Endometrium (tissue), 2 donors: ENCODE measurements around the gene MCF2L2.
"Not testable (repeated sequence)": the region's sequence is repeated elsewhere in the genome, so short reads cannot be mapped to it uniquely, and the experiment has no call there.

Source experiments
- FAIRE-seq: peaks from 2 replicates; lab custom pipeline; 2012; peaks lifted over from hg19 to GRCh38; lab: Jason Lieb, UNC
- donor health status: control.
- donor health status: control.

Gene MCF2L2

DNA sequence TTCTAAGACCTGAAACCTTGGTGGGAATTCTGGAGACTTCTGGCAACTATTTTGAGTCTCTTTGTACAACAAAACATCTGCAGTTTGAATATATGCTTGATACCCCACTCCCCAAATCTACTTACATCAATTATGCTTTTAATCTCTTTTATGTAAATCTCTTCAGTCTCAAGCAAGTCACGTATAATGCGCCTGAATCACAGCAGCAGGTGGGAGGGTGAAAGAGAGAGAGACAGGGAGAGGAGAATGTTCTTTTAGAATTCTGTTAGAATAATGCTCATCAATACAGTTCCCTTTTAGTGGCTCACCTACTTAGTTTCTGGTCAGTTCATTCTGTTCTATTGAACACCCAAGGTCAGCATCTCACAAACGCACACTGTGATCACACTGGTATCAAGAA lies 197.6 kb downstream of the MCF2L2 start:
- no peak for FAIRE-seq

DNA sequence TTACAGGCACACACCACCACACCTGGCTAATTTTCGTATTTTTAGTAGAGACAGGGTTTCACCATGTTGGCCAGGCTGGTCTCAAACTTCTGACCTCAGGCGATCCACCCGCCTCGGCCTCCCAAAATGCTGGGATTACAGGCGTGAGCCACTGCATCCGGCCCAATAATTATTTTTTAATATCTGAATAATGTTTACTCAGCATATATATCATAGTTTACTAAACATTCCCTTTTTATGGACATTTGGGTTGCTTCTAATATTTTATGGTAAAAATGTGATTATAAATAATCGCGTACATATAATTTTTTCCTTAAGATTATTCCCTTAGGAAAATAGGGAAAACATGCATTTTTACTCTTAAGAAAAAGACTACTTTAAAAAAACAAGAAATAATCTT lies 198.2 kb downstream of the MCF2L2 start:
- not testable (repeated sequence) for FAIRE-seq

DNA sequence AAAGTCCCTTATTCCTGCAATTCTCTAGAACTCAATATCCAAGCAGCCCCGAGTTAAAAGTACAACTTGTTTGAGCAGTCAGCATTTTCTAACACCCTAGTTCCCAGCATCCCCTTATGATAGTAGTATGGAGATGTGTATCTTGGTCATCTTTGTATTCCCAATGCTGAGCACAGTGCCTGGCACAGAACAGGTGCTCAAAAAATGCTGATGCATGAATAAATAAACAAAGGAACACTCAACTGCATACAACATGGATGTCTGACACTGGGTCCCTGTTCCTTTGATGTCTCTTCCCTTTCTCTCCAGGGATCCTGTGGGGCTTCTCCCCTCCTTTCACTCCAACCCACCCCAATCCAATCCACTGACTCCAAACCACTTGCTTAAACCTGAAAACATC lies 199.2 kb downstream of the MCF2L2 start:
- no peak for FAIRE-seq

DNA sequence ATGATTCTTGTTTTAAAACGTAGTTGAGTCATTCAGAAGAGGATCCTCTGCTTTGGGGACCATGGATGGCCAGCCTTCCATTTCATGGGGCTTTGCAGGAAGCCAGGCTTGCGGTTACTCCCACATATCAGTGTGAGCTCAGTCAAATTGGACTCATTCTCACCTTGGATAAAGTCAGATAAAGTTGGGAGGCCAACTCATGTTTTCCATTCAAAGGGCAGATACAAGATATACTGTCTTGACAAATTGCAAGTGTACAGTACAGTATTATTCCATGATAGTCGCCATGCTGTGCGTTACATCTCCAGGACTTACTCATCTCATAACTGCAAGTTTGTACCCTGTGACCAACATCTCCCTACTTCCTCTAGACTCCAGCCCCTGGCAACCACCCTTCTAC lies 200.8 kb downstream of the MCF2L2 start:
- no peak for FAIRE-seq

DNA sequence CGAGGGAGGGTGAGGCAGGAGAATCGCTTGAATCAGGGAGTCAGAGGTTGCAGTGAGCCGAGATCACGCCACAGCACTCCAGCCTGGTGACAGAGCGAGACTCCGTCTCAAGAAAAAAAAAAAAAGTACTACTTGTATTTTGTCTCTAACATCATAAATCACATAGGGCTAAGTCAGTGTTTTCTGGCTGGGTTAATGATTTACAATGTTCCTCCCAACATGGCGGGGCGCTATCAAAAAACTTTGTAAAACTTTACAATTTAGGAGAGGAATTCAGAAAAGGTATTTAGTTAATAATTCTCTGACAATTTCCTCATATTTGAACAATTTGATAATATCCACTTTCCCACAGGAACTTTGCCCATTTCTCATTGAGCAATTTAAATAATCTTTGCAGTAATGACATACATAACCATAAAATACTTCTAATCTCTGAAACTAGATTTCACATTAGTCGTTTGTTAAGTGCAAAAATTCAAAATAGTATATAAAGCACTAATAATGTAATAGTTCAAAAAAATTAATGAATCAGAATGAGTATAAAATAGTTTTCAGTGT lies 202.0 kb downstream of the MCF2L2 start:
- FAIRE-seq = no peak

DNA sequence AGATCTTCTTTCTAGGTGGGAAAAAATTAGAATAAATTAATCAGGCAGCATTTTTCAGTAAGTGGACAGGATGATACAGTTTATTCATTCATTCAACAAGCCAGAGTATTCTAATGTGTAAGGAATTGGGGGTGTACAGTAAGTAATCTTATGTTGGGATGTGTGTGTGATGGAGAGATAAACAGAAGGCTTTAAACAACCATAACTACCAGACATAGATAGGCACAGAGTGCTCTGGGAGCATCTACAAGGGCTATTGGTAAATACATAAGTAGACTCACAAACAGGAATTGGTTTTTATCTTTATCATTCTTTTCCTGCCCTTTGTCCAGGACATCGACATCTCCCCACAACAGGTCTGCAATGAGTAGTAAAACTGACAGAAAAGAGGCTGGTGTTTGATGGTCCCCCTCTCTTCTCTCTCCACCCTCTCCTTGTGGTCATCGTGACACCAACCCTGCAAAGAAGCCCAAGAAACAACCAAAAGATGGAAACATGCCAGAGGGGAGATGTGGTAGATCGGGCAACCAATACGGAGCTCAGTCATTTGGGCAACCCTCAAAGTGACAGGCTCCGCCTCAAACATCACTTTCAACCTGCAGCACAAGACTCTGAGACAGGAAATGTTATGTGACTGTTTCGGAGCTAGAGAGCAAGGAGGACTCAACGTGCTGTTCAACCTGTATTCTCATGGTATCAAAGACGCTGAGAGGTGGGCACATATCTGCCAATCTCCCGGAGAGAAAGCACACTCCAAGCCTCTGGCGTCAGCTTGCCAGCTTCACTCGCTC lies 204.0 kb downstream of the MCF2L2 start:
- FAIRE-seq = no peak

DNA sequence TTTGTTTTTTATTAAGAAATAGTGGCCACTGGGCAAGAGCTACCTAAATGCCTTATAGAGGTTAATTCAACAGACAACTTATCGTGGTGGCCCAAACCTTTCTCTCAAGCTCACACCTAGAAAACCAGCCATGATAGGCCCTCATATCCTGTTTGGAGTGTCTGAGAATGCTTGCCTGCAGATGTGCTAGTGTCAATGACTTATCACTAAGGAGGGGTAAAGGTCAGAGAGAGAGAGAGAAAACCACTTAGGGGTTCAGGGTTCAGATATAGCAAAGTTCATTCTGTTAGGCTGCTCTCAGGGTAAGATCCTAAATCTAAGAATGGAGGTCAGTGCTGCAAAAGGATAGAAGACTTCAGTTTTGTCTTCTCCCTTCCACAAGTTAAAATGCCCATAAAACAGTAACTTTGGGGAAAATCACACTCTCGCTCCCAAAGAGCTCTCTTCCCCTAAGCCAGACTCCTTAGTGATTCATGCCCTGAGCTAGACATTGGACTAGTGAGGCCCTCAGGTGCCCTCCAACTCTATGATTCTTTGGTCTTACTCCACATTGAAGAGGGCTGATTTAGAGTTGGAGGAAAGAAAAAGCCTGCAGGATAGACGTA lies 205.7 kb downstream of the MCF2L2 start:
- FAIRE-seq = no peak

DNA sequence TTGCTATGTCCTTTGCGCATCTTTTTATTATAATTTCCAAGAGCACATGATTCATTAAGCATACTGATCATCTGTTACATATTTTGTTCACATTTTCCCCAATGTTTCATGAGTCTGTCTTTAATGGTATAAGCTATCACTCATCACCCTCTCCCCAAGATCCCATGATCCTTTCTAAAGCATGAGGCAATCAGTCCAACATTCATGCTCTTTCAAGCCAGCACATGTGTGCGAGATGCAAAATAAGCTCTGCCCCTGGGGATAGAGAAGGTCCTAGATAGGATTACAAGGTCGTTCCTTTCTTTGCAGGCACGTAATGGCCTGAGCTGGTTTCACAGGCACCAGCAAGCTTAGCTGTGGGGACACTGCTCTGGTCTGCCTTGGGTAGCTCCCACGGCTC lies 207.6 kb downstream of the MCF2L2 start:
- no peak for FAIRE-seq

DNA sequence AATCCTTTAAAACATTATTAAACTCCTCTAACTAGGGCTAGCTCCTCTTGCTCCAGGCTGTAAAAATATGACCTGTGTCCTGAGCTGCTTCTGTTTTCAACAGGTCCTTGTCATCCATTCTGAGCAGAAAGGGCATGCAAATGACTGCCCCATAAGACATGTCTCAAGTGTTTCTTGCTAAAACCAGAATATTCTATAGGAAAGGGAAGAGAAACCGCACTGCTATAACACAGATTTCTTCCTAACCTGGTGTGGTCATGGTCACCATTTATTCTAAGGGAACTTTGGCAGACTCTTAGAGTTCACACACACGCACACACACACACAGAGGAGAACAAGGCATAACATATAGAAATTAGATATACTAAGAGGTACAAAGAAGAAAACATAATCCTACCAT lies 209.6 kb downstream of the MCF2L2 start:
- FAIRE-seq = no peak

DNA sequence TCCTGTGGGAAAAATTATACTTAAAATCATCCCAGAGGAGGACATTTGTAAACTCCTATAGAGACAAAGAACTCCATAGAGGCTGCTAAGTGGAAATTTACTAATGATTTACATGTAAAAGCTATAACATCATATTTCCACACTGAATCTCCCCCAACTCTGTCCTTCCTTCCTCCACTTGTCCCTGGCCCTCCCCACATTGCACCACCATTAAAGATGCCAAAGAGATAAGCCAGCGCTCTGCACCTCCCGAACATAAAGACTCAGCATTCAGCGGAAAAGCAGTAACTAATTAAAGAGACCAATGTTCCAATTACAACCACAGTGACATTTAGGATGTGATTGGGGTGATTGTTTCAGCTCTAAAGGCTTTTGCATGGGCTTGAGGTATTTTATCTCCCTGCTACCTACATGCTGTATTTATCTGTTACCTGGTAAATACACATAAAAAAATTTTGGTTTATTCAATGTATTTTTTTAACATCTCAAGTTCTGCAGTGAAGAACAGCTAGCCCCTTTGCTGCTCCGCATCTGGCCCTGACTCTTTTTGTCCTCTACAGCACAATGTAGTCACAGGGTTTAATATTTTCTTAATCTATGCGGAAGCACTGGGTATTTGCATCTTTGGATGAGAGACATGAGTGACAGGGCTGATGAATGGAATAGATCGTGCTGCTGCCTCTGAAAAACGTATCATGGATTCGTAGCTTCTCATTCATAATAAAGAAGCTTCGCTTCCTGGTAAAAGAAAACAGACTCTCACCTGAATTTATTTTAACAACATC lies 210.7 kb downstream of the MCF2L2 start:
- no peak for FAIRE-seq

DNA sequence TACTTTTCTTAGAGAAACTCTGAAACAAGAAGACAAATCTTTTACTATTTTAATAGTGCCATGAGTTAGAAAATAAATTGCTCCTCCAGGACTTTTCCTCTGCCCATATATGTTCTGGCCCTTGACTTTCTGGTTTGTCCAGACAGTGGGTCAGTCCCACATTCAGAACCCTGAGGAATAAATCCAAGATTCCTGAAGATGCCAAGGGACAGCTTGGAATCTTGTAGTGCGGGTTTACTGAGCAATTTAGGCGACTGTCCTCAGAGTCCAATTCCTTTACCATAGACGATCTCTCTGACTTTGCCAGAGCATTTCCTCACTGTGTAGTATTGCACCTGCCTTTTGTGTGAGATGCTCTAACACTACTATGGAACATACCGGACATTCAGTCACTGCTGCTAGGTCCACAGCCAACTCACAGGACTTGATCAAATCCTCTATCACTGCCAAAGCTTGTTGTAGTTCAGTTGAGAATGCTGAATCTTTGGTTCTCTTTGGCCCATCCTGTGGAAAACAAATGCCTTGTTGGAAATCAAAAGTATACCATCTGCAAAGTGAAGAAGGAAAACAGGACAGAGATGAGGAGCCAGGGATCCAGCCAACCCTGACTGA lies 212.7 kb downstream of the MCF2L2 start:
- no peak for FAIRE-seq

DNA sequence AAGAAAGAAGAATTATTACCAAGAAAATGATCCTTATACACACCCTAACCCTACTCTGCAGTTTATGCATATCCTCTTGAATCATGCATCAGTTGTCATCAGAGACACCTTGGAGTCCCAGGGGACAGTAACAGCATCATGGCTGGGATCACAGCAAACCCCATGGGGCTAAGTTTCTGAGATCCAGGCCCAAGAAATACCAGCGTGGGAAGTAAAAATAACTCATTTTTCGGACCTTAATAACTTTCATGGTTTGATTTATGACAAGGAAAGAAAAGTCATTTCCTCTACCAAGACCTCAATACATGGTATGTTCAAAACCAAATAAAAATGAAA lies 214.2 kb downstream of the MCF2L2 start:
- FAIRE-seq = no peak

DNA sequence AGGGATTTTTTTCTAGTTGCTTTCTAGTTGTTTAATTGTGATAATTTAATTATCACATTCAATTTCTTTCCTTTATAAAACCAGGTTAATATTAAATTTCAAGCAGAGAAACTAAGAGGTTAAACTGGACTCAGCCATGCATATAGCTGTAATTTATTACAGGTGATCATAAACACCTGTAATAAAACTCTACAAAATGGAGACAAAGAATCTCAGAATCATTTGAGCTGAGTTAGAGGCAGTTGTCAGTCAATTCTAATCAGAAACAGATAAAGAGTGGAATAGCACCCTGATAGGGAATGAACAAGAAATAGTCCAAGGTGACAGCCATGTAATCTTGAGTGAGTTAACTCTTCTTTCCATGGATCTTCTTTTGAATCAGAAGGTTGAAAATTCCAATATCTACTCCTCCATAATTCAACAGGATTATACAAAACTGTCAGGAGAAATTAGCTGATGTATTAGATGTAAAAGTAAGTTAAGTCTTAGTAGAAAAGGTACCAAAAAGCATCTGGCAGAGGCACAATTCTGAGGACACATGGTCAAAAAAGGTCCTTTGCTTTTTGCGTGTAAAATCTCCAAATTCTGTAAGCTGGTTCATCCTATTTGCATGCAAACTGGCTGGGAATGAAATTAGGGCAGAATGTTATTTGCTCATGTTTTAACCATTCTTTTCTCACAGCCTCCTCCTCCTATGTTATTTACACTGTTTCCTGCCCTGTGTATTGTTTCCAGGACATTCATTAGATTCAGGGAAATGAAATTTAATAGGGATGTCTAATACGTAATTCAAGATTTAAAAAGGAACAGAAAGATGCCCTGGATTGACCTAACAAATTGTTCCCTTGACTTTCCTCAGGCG lies 214.8 kb downstream of the MCF2L2 start:
- no peak for FAIRE-seq

DNA sequence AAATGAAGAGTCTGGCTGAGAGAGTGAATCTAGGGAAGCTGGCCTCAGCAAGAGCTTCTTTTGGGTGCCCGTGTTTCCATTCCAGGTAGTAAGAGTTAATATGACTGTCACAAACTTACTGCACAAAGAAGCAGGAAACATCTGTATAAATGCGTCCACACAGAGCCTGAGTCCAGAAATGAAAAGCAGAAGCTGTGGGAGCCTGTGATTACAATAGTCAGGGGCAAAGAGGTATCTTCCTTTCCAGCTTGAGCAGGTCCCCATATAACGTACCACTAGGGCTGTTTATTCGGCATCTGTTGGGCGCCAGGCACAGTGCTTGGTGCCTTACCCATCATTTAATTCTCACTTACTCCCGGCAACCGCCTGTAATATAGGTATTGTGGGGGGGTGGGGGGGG lies 215.9 kb downstream of the MCF2L2 start:
- no peak for FAIRE-seq

DNA sequence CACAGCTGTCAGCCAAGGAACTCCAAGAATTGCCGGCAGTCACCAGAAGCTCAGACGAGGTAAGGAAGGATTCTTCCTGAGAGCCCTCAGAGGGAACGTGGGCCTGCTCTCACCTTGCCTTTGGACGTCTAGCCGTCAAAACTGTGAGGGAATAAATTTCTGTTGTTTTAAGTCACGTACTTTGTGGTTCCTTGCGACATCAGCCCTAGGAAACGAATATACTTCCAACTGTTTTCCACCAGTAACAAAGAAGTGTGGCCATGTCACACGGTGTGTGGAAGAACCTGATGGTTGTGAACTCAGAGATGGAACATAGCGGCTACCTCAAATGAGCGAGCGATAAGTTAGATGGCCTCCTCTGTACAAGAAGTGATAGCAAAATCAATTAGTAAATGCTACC lies 216.3 kb downstream of the MCF2L2 start:
- FAIRE-seq = no peak

DNA sequence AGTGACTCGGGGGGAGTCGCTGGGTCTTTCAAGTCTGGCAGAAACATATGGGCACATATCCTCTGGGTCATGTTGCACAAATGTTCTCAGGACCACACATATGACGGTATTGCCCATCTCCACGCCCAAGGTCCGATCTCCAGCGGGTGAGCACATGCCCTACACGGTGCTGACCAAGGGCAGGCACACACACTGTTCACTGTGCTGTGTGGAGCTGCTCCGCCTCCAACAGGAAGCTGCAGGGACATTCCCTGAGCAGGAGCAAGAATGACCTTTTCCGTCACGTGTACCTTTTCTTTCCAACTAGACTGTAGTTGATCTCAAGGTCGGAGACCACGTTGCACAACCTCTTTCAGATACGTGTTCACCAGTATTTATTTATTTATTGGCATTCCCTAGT lies 217.1 kb downstream of the MCF2L2 start:
- FAIRE-seq = no peak

DNA sequence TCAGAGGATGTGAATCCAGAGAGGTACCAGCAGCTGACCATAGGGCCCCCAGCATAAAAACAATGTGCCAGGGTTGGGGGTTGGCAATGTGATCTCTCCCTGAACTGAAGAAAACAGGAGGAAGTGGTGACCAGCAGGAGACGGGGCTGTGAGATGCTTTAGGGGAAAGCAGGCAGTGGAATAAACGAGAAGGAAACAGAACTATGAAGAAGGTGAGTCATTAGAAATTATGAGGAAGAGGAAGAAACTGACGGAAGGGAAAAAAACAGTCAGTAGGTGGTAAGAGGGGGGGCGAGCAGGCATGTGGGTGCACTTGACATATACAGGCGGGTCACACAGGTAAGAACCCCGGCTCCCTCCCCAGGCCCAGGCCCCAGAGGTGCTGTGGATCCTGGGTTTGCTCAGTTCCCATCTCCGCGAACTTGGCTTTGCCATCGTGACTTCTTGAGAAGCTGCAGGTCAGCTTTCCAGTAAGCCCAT lies 217.5 kb downstream of the MCF2L2 start:
- FAIRE-seq = no peak

DNA sequence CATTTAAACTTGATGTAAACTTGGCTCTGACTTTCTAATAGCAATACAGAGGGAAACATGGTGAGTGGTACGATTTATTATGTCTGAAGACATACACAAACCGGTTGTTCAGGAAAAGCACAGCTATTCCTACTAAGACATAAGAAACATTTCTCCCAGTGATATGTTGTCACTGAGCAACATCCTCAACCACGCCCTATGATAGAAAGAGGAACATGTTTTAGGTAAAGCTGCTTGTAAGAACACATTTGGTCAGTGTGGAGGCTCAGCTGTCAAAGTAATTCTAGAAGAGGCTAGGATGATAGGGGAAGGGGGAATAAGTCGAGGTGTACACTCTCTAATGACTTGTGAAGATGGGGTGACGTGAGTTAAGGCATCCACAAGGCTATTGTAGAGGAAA lies 218.1 kb downstream of the MCF2L2 start:
- FAIRE-seq = no peak

DNA sequence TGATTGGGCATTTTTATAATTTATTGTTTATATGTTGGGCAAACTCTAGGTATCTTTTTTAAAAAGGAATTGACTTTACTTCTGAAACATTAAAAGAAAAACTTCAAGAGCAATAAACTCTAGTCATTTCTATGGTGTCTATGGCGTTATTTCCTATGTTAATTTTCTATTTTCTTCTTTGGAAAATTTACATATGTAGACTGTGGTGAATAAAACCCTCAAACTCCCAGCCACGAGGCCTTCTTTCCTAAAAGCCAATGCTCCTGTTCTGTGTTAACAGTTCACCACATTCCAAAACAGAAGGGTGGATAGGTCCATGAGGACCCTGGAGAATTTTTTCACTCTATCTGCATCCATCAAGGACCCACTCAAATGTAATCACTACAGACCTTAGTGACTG lies 219.6 kb downstream of the MCF2L2 start:
- no peak for FAIRE-seq

DNA sequence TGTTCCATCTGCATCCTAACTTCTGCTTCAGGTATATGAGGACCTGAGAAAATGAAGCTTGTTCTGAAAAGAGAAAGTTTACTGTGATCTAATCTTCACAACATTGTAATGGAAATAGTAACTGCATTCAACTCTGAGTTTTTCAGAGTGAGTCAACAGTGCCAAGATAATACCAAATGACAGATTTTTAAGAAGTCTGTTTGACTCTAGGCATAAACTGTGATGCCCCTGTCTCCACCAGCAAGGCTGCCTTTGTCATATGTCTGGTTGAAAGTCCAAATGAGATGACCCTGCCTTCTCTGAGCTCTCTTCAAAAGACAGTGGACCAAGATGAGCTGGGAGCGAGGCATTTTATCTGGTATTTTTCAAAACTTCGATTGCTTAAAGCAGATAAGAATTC lies 220.2 kb downstream of the MCF2L2 start:
- no peak for FAIRE-seq

DNA sequence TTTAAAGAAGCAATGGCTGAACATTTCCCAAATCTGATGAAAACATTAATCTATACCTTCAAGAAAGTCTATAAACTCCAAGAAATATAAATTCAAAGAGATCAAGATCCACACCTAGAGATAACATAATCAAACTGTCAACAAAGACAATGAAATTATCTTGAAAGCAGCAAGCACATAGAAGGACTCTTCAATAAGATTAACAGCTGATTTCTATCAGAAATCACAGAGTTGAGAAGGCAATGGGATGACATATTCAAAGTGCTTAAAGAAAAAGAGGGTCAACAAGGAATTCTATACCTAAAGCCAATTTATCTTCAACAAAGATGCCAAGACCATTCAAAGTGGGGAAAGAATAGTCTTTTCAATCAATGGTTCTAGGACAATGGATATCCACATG lies 224.7 kb downstream of the MCF2L2 start:
- no peak for FAIRE-seq
